Measurements from ENCODE around the gene EIF2B1.

Gene EIF2B1

GRCh38 chr12:123654129-123654701, 20.7 kb upstream of the EIF2B1 start:
- Histone ChIP-seq H2AFZ (ENCODE audit: low read depth, low read length) (no peak overlapping the region), H3K4me3 (ENCODE audit: low read length) (no peak overlapping the region), H3K9me3 (ENCODE audit: low read length) (no peaks in the 10 kb centered on the region), H3K36me3 (ENCODE audit: insufficient read depth, low read length) (peaks cover 68% of the 10 kb centered on the region), H3K4me1 (ENCODE audit: insufficient read depth, low read length) (no peaks in the 10 kb centered on the region), H3K27me3 (ENCODE audit: insufficient read depth, low read length) (no peaks in the 10 kb centered on the region)

DNA sequence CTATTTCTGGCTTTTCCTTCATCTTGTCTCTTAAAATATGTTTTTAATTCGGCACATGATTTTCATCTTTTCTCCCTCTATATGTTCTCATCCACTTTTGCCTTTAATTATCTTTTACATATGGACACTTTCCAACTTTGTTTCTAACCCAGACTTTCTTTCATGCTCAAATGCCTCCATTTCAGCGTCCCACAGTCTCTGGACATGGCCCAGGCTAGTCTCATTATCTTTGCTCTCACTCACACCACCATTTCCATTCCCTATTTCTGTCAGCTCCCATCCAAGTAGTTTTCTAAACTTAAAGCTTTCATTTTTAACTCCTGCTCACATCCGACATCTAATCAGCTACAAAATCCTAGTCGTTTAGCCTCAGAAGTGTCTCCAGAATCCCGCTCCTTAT, 14.9 kb upstream of the EIF2B1 start:
- no peaks in the 10 kb centered on the region for H3K9me3 ChIP-seq (ENCODE audit: low read length)
- no peak overlapping the region for H2AFZ ChIP-seq (ENCODE audit: low read depth, low read length)
- H3K4me1 ChIP-seq (ENCODE audit: insufficient read depth, low read length) = no peaks in the 10 kb centered on the region
- peaks cover 68% of the 10 kb centered on the region for H3K36me3 ChIP-seq (ENCODE audit: insufficient read depth, low read length)
- no peak overlapping the region for H3K4me3 ChIP-seq (ENCODE audit: low read length)
- H3K27me3 ChIP-seq (ENCODE audit: insufficient read depth, low read length) = no peaks in the 10 kb centered on the region

DNA sequence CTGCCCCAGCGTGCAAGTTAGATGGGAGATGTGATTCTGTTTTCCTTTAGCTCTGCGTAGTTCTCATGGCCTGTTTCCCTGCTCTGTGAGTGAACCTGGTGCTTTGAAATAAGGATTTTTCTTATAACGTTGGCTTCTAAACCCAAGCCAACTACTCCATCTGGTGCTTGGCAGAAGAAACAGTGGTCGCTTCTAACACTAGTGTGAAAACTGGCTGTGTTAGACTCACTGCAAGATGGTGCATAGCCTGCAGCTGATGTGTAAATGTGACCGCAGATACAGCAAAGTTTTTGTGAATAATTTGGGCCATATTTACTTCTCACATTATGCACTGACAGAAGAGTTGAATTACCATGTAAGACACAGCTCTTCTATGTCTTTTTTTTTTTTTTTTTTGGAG, 12.4 kb upstream of the EIF2B1 start:
- no peaks in the 10 kb centered on the region for H3K27me3 ChIP-seq (ENCODE audit: insufficient read depth, low read length)
- no peaks in the 10 kb centered on the region for H3K4me1 ChIP-seq (ENCODE audit: insufficient read depth, low read length)
- no peaks in the 10 kb centered on the region for H3K9me3 ChIP-seq (ENCODE audit: low read length)
- H3K4me3 ChIP-seq (ENCODE audit: low read length) = no peak overlapping the region
- H2AFZ ChIP-seq (ENCODE audit: low read depth, low read length) = no peak overlapping the region
- H3K36me3 ChIP-seq (ENCODE audit: insufficient read depth, low read length) = peaks cover 61% of the 10 kb centered on the region

GRCh38 chr12:123645380-123645779, 11.9 kb upstream of the EIF2B1 start:
- peaks cover 58% of the 10 kb centered on the region for H3K36me3 ChIP-seq (ENCODE audit: insufficient read depth, low read length)
- H3K4me3 ChIP-seq (ENCODE audit: low read length) = no peak overlapping the region

GRCh38 chr12:123643911-123644310, 10.4 kb upstream of the EIF2B1 start:
- Histone ChIP-seq H2AFZ (ENCODE audit: low read depth, low read length) (no peak overlapping the region), H3K27me3 (ENCODE audit: insufficient read depth, low read length) (no peaks in the 10 kb centered on the region), H3K4me3 (ENCODE audit: low read length) (no peak overlapping the region), H3K36me3 (ENCODE audit: insufficient read depth, low read length) (peaks cover 51% of the 10 kb centered on the region), H3K4me1 (ENCODE audit: insufficient read depth, low read length) (no peaks in the 10 kb centered on the region), H3K9me3 (ENCODE audit: low read length) (no peaks in the 10 kb centered on the region)

More at GRCh38 chr12:123645380-123645779, 11.9 kb upstream of the EIF2B1 start:
- Histone ChIP-seq H2AFZ (ENCODE audit: low read depth, low read length) (no peak overlapping the region), H3K27me3 (ENCODE audit: insufficient read depth, low read length) (no peaks in the 10 kb centered on the region), H3K9me3 (ENCODE audit: low read length) (no peaks in the 10 kb centered on the region), H3K4me1 (ENCODE audit: insufficient read depth, low read length) (no peaks in the 10 kb centered on the region)

- peaks cover 21% of the 10 kb centered on the region for H3K36me3 ChIP-seq (ENCODE audit: insufficient read depth, low read length)
- H3K27me3 ChIP-seq (ENCODE audit: insufficient read depth, low read length) = no peaks in the 10 kb centered on the region
Observed at GRCh38 chr12:123634142-123634561, 666 bp upstream of the EIF2B1 start.

DNA sequence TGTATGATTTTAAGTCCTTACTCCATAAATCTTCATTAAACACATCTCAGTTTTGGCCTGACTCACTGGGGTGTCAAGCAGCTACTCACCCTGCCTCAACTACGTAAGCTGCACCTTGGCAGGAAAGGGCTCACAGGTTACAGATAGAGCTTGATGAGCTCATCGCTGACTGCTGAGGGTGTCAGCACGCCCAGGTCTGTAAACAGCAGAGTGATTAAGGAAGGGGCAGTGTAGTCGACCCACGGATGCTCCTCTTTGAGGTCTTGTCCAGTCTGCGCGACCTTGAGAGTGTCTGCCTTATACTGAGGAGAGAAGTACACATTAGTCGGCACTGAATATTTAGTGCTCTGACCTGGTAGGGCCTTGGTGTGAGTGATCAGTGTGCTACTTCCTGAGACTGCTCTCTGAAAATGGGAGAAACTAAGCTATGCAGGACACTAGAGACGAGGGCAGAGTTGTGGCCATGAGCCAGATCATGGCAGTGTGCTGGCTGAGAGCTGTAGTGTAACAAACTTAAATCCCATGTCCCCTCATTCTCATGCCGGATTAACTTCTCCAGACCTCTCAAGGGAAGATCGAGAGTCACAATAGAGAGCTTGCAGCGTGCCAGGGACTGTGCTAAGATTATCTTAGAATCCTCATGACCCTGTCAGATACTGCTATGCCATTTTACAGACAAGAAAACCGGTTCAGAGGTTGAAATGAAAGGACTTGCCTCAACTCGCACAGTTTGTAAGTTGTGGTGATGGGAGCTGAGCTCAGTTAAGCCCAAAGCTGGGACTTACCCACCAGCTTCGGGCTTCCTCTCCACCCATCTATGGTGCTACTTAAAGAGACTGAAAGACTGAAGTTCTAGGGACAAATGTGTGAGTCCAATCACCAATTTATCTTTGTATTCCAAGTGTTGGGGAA, 11.6 kb downstream of the EIF2B1 start:
- Histone ChIP-seq H2AFZ (ENCODE audit: low read depth, low read length) (no peak overlapping the region), H3K4me3 (ENCODE audit: low read length) (no peak overlapping the region), H3K27me3 (ENCODE audit: insufficient read depth, low read length) (no peaks in the 10 kb centered on the region), H3K9me3 (ENCODE audit: low read length) (no peaks in the 10 kb centered on the region), H3K4me1 (ENCODE audit: insufficient read depth, low read length) (no peaks in the 10 kb centered on the region), H3K36me3 (ENCODE audit: insufficient read depth, low read length) (peaks cover 80% of the 10 kb centered on the region)

More at GRCh38 chr12:123634142-123634561, 666 bp upstream of the EIF2B1 start:
- Histone ChIP-seq H3K9me3 (ENCODE audit: low read length) (no peaks in the 10 kb centered on the region), H3K4me1 (ENCODE audit: insufficient read depth, low read length) (peaks cover 9% of the 10 kb centered on the region), H3K4me3 (ENCODE audit: low read length) (peak overlapping the region; percentile 93), H2AFZ (ENCODE audit: low read depth, low read length) (no peak overlapping the region)

GRCh38 chr12:123621101-123621500, 12.4 kb downstream of the EIF2B1 start:
- Histone ChIP-seq H3K27me3 (ENCODE audit: insufficient read depth, low read length) (no peaks in the 10 kb centered on the region), H3K36me3 (ENCODE audit: insufficient read depth, low read length) (peaks cover 80% of the 10 kb centered on the region), H2AFZ (ENCODE audit: low read depth, low read length) (no peak overlapping the region), H3K4me1 (ENCODE audit: insufficient read depth, low read length) (no peaks in the 10 kb centered on the region), H3K9me3 (ENCODE audit: low read length) (no peaks in the 10 kb centered on the region), H3K4me3 (ENCODE audit: low read length) (no peak overlapping the region)

- Histone ChIP-seq H3K4me3 (ENCODE audit: low read length) (no peak overlapping the region), H3K36me3 (ENCODE audit: insufficient read depth, low read length) (peaks cover 90% of the 10 kb centered on the region), H3K9me3 (ENCODE audit: low read length) (no peaks in the 10 kb centered on the region), H3K27me3 (ENCODE audit: insufficient read depth, low read length) (no peaks in the 10 kb centered on the region), H3K4me1 (ENCODE audit: insufficient read depth, low read length) (no peaks in the 10 kb centered on the region), H2AFZ (ENCODE audit: low read depth, low read length) (no peak overlapping the region)
Observed at GRCh38 chr12:123617580-123617979, 15.9 kb downstream of the EIF2B1 start.

DNA sequence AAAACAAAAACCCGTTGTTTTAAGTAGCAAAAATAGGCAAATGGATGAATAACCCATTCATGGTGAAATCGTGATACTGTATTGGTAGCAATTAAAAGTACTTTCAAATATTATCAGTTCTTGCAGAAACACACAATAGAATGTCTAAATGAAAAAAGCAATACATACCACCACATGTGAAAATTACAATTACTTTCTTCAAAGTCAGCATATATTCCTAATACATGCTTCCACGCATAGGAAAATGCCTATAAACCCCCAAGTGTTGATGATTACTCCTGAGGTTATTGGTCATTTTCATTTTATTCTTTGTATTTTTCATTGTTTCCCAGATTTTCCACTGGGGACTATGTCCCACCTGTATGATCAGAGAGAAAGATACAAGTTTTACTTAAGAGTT, 16.3 kb downstream of the EIF2B1 start:
- Histone ChIP-seq H3K4me3 (ENCODE audit: low read length) (no peak overlapping the region), H3K9me3 (ENCODE audit: low read length) (no peaks in the 10 kb centered on the region), H3K27me3 (ENCODE audit: insufficient read depth, low read length) (no peaks in the 10 kb centered on the region), H3K4me1 (ENCODE audit: insufficient read depth, low read length) (no peaks in the 10 kb centered on the region), H2AFZ (ENCODE audit: low read depth, low read length) (no peak overlapping the region), H3K36me3 (ENCODE audit: insufficient read depth, low read length) (peaks cover 90% of the 10 kb centered on the region)

DNA sequence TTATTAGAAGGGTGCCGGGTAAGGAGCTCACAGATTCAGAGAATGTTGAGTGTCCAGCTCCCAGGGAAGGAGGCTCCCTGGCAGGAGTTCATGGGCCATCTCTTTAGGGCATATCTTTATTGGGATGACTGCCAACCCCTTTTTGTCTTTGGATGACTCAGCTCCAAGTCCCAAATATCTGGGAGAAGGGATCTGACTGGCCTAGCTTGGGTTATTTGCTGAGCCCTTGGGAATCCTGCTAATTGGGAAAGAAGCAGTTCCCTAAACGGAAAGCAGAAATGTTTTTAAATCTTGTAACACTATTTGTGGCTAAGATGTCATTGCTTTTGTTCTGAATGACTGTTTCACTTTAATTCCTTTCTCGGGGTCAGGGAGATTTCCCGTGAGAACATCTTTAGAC, 19.0 kb downstream of the EIF2B1 start:
- Histone ChIP-seq H3K27me3 (ENCODE audit: insufficient read depth, low read length) (no peaks in the 10 kb centered on the region), H3K36me3 (ENCODE audit: insufficient read depth, low read length) (peaks cover 88% of the 10 kb centered on the region), H3K9me3 (ENCODE audit: low read length) (no peaks in the 10 kb centered on the region), H3K4me1 (ENCODE audit: insufficient read depth, low read length) (no peaks in the 10 kb centered on the region), H3K4me3 (ENCODE audit: low read length) (no peak overlapping the region), H2AFZ (ENCODE audit: low read depth, low read length) (no peak overlapping the region)

DNA sequence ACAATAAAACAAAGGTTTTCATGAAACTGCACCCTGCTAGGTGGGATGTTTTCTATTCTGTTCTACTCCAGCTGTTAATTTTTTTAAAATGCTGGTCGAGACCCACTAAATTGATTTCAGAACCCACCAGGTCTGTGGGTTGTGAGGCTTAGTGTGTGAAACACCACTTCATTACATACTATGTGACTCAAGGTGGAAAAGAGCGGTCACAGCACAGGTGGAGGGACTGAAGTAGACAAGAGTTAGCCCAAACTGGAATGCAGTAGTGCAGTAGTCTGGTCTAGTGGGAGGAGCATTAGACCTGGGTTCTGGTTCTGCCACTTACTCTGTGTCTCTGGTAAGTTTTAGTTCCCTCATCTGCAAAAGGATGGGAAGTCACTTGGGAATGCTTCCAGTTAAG, 19.4 kb downstream of the EIF2B1 start:
- H3K9me3 ChIP-seq (ENCODE audit: low read length) = no peaks in the 10 kb centered on the region
- no peaks in the 10 kb centered on the region for H3K27me3 ChIP-seq (ENCODE audit: insufficient read depth, low read length)
- H3K36me3 ChIP-seq (ENCODE audit: insufficient read depth, low read length) = peaks cover 88% of the 10 kb centered on the region
- H3K4me1 ChIP-seq (ENCODE audit: insufficient read depth, low read length) = no peaks in the 10 kb centered on the region
- H3K4me3 ChIP-seq (ENCODE audit: low read length) = no peak overlapping the region
- no peak overlapping the region for H2AFZ ChIP-seq (ENCODE audit: low read depth, low read length)

- Histone ChIP-seq H3K4me3 (ENCODE audit: low read length) (no peak overlapping the region), H3K9me3 (ENCODE audit: low read length) (no peaks in the 10 kb centered on the region), H3K4me1 (ENCODE audit: insufficient read depth, low read length) (peaks cover 4% of the 10 kb centered on the region), H2AFZ (ENCODE audit: low read depth, low read length) (no peak overlapping the region), H3K36me3 (ENCODE audit: insufficient read depth, low read length) (peaks cover 76% of the 10 kb centered on the region), H3K27me3 (ENCODE audit: insufficient read depth, low read length) (no peaks in the 10 kb centered on the region)
Observed at GRCh38 chr12:123608182-123608581, 25.3 kb downstream of the EIF2B1 start.
